CD8-positive, alpha-beta memory T cell (primary cell): ENCODE data around the gene BBS2. TPM values are rescaled to one million over a fixed set of nuclear protein-coding genes. Genes with fewer than 3 reads are reported as not detected.
A peak's percentile ranks its signal among the peaks of the same experiment; 100 is the strongest.

Experiments
- CTCF ChIA-PET: fragments of 350-600 bp; sonication (Branson Sonifier 250); formaldehyde crosslinking; loops from one replicate; lab custom pipeline; 2021; ENCODE audit warnings: antibody characterized with exemption; lab: Charles Lee
- POLR2A ChIA-PET: fragments of 350-600 bp; sonication (Branson Sonifier 250); formaldehyde crosslinking; loops from one replicate; lab custom pipeline; 2021; ENCODE audit warnings: antibody characterized with exemption; lab: Charles Lee
- DNase-seq, 5 donors: peaks; one replicate each; pipeline versions ENCODE4 v3.0.0 to v3.0.0-alpha.2; 2020 to 2022; ENCODE audit warnings: mixed read lengths in 1 of 5
- H3K27ac ChIP-seq: one replicate; pipeline ENCODE4 v1.7.0; 2013; ENCODE audit warnings: low read depth, mild to moderate bottlenecking, low read length, moderate library complexity
- H3K27me3 ChIP-seq: 2 replicates; pipeline ENCODE4 v1.7.0; 2013; ENCODE audit warnings: low read length, mild to moderate bottlenecking; ENCODE audit not compliant: insufficient read depth, poor library complexity, severe bottlenecking
- H3K36me3 ChIP-seq: 2 replicates; pipeline ENCODE4 v1.7.0; 2013; ENCODE audit warnings: mild to moderate bottlenecking, low read length, moderate library complexity; ENCODE audit not compliant: insufficient read depth
- H3K4me1 ChIP-seq: 2 replicates; pipeline ENCODE4 v1.7.0; 2013; ENCODE audit warnings: mild to moderate bottlenecking, low read length, moderate library complexity; ENCODE audit not compliant: insufficient read depth
- H3K4me3 ChIP-seq: 2 replicates; pipeline ENCODE4 v1.7.0; 2013; ENCODE audit warnings: mild to moderate bottlenecking, low read length
- H3K9me3 ChIP-seq: 2 replicates; pipeline ENCODE4 v1.7.0; 2013; ENCODE audit warnings: mild to moderate bottlenecking, low read length
- H3K27ac Mint-ChIP-seq, 8 donors: one replicate each; pipeline ENCODE4 v1.8.0; 2020 to 2021; ENCODE audit warnings: mixed read lengths in 8 of 8, mild to moderate bottlenecking in 6 of 8, inconsistent platforms in 3 of 8, moderate library complexity in 3 of 8
- H3K27me3 Mint-ChIP-seq, 2 donors: one replicate each; pipeline ENCODE4 v1.8.0; 2020 to 2021; ENCODE audit warnings: mixed read lengths in 2 of 2, mild to moderate bottlenecking in 1 of 2, moderate library complexity in 1 of 2
- H3K36me3 Mint-ChIP-seq, 3 donors: one replicate each; pipeline ENCODE4 v1.8.0; 2020 to 2021; ENCODE audit warnings: mixed read lengths in 3 of 3, inconsistent platforms in 1 of 3, mild to moderate bottlenecking in 1 of 3
- H3K4me1 Mint-ChIP-seq, 3 donors: one replicate each; pipeline ENCODE4 v1.8.0; 2020 to 2021; ENCODE audit warnings: mixed read lengths in 3 of 3, inconsistent platforms in 1 of 3, mild to moderate bottlenecking in 1 of 3
- H3K4me3 Mint-ChIP-seq, 7 donors: one replicate each; pipeline ENCODE4 v1.8.0; 2020 to 2021; ENCODE audit warnings: mixed read lengths in 7 of 7, mild to moderate bottlenecking in 6 of 7, moderate library complexity in 4 of 7, inconsistent platforms in 2 of 7
- H3K9me3 Mint-ChIP-seq, 5 donors: one replicate each; pipeline ENCODE4 v1.8.0; 2020 to 2022; ENCODE audit warnings: mixed read lengths in 5 of 5, mild to moderate bottlenecking in 3 of 5, moderate library complexity in 2 of 5, inconsistent platforms in 1 of 5
- polyA plus RNA-seq: library from polyadenylated mRNA; unstranded; fragments of 300-500 nt; fragmentation: Illumina TruSeq; gene quantifications from one replicate; pipeline ENCODE4 v1.2.3, GENCODE V29; 2021
- total RNA-seq, 2 experiments: library from RNA; stranded (reverse); gene quantifications; one replicate each; pipeline ENCODE4 v1.2.3, GENCODE V29; 2021

BBS2 gene
- total and polyA plus RNA-seq, 3 experiments from 2014 or later: 16.2 to 37.7 (median 19.1) TPM

GRCh38 chr16:56469748-56470147 lies 50.1 kb downstream of the BBS2 start:
- Mint-ChIP-seq H3K27ac (peak overlapping the region in 3 of 8 donors; percentile 20 to 79 (median 64)), H3K36me3 (peaks cover 12 to 87% (median 21%) of the 10 kb centered on the region in 3 donors), H3K27me3 (no peaks in the 10 kb centered on the region), H3K9me3 (no peaks in the 10 kb centered on the region), H3K4me3 (no peak overlapping the region), H3K4me1 (peaks cover 0 to 2% (median 0%) of the 10 kb centered on the region in 3 donors)
- H3K4me3 ChIP-seq: no peak overlapping the region
- CTCF ChIA-PET: no interaction called here
- H3K27me3 ChIP-seq: no peaks in the 10 kb centered on the region
- peaks cover 67% of the 10 kb centered on the region for H3K36me3 ChIP-seq
- H3K9me3 ChIP-seq: no peaks in the 10 kb centered on the region
- H3K4me1 ChIP-seq: no peaks in the 10 kb centered on the region
- no peak for DNase-seq
- POLR2A ChIA-PET: no interaction called here
- no peak overlapping the region for H3K27ac ChIP-seq

- no peak for DNase-seq
- no peak overlapping the region for H3K4me3 ChIP-seq
- H3K36me3 ChIP-seq: peaks cover 65% of the 10 kb centered on the region
- peaks cover 18 to 92% (median 28%) of the 10 kb centered on the region in 3 donors for H3K36me3 Mint-ChIP-seq
- no peaks in the 10 kb centered on the region for H3K4me1 ChIP-seq
- H3K4me3 Mint-ChIP-seq: no peak overlapping the region
- no peaks in the 10 kb centered on the region for H3K9me3 Mint-ChIP-seq
- H3K27me3 Mint-ChIP-seq: no peaks in the 10 kb centered on the region
- peaks cover 0 to 3% (median 2%) of the 10 kb centered on the region in 3 donors for H3K4me1 Mint-ChIP-seq
- H3K27me3 ChIP-seq: no peaks in the 10 kb centered on the region
- ChIA-PET POLR2A (no interaction called here), CTCF (no interaction called here)
- peak overlapping the region in 1 of 8 donors; percentile 74 for H3K27ac Mint-ChIP-seq
- H3K27ac ChIP-seq: no peak overlapping the region
- H3K9me3 ChIP-seq: no peaks in the 10 kb centered on the region
Observed at GRCh38 chr16:56468800-56469199, 51.0 kb downstream of the BBS2 start.

GRCh38 chr16:56466344-56466743 lies 53.5 kb downstream of the BBS2 start:
- no peaks in the 10 kb centered on the region for H3K9me3 Mint-ChIP-seq
- H3K4me3 Mint-ChIP-seq: no peak overlapping the region
- Histone ChIP-seq H3K27ac (no peak overlapping the region), H3K4me3 (no peak overlapping the region), H3K4me1 (no peaks in the 10 kb centered on the region), H3K36me3 (peaks cover 51% of the 10 kb centered on the region), H3K27me3 (no peaks in the 10 kb centered on the region), H3K9me3 (no peaks in the 10 kb centered on the region)
- peak overlapping the region in 1 of 8 donors; percentile 81 for H3K27ac Mint-ChIP-seq
- H3K4me1 Mint-ChIP-seq: peaks cover 0 to 3% (median 2%) of the 10 kb centered on the region in 3 donors
- peaks cover 19 to 87% (median 33%) of the 10 kb centered on the region in 3 donors for H3K36me3 Mint-ChIP-seq
- POLR2A ChIA-PET: no interaction called here
- no peak for DNase-seq
- CTCF ChIA-PET: interaction anchor here (0.8 kb wide), 1 partner anchor 208 kb away, joined by 3 read pairs; no protein-coding TSS in a partner anchor
- H3K27me3 Mint-ChIP-seq: no peaks in the 10 kb centered on the region

GRCh38 chr16:56463153-56463552 lies 56.7 kb downstream of the BBS2 start:
- peaks cover 6 to 83% (median 26%) of the 10 kb centered on the region in 3 donors for H3K36me3 Mint-ChIP-seq
- CTCF ChIA-PET: no interaction called here
- Histone ChIP-seq H3K9me3 (no peaks in the 10 kb centered on the region), H3K27me3 (no peaks in the 10 kb centered on the region), H3K27ac (peak overlapping the region; percentile 34), H3K4me1 (no peaks in the 10 kb centered on the region), H3K4me3 (no peak overlapping the region), H3K36me3 (peaks cover 30% of the 10 kb centered on the region)
- no peak overlapping the region for H3K4me3 Mint-ChIP-seq
- POLR2A ChIA-PET: interaction anchor here (0.7 kb wide), 1 partner anchor 333 kb away, joined by 13 read pairs; no protein-coding TSS in a partner anchor
- DNase-seq: no peak
- no peaks in the 10 kb centered on the region for H3K27me3 Mint-ChIP-seq
- no peak overlapping the region for H3K27ac Mint-ChIP-seq
- H3K9me3 Mint-ChIP-seq: no peaks in the 10 kb centered on the region
- peaks cover 2 to 3% (median 3%) of the 10 kb centered on the region in 3 donors for H3K4me1 Mint-ChIP-seq

- Histone ChIP-seq H3K27me3 (no peaks in the 10 kb centered on the region), H3K27ac (peak overlapping the region; percentile 38), H3K4me3 (no peak overlapping the region), H3K4me1 (no peaks in the 10 kb centered on the region), H3K36me3 (peaks cover 27% of the 10 kb centered on the region), H3K9me3 (no peaks in the 10 kb centered on the region)
- Mint-ChIP-seq H3K4me1 (peaks cover 3 to 7% (median 6%) of the 10 kb centered on the region in 3 donors), H3K27me3 (no peaks in the 10 kb centered on the region), H3K27ac (peak overlapping the region in 5 of 8 donors; percentile 11 to 79 (median 54)), H3K36me3 (peaks cover 7 to 81% (median 30%) of the 10 kb centered on the region in 3 donors), H3K9me3 (no peaks in the 10 kb centered on the region), H3K4me3 (no peak overlapping the region)
- POLR2A ChIA-PET: no interaction called here
- CTCF ChIA-PET: no interaction called here
- no peak for DNase-seq
Observed at GRCh38 chr16:56462064-56462796, 57.6 kb downstream of the BBS2 start.

- Histone ChIP-seq H3K36me3 (peaks cover 35% of the 10 kb centered on the region), H3K4me3 (no peak overlapping the region), H3K4me1 (no peaks in the 10 kb centered on the region), H3K27me3 (no peaks in the 10 kb centered on the region), H3K9me3 (no peaks in the 10 kb centered on the region), H3K27ac (no peak overlapping the region)
- ChIA-PET POLR2A (no interaction called here), CTCF (no interaction called here)
- Mint-ChIP-seq H3K4me1 (peaks cover 10 to 18% (median 17%) of the 10 kb centered on the region in 3 donors), H3K4me3 (no peak overlapping the region), H3K36me3 (peaks cover 13 to 82% (median 35%) of the 10 kb centered on the region in 3 donors), H3K27ac (no peak overlapping the region), H3K9me3 (no peaks in the 10 kb centered on the region), H3K27me3 (no peaks in the 10 kb centered on the region)
- DNase-seq: no peak
Observed at GRCh38 chr16:56460101-56460500, 59.7 kb downstream of the BBS2 start.

- peaks cover 37% of the 10 kb centered on the region for H3K36me3 ChIP-seq
- no peak overlapping the region for H3K27ac ChIP-seq
- peaks cover 17 to 24% (median 23%) of the 10 kb centered on the region in 3 donors for H3K4me1 Mint-ChIP-seq
- H3K4me1 ChIP-seq: peaks cover 4% of the 10 kb centered on the region
- no peak overlapping the region for H3K4me3 Mint-ChIP-seq
- CTCF ChIA-PET: no interaction called here
- no peak for DNase-seq
- H3K9me3 Mint-ChIP-seq: no peaks in the 10 kb centered on the region
- no peaks in the 10 kb centered on the region for H3K27me3 Mint-ChIP-seq
- peaks cover 10 to 84% (median 33%) of the 10 kb centered on the region in 3 donors for H3K36me3 Mint-ChIP-seq
- POLR2A ChIA-PET: no interaction called here
- H3K27me3 ChIP-seq: no peaks in the 10 kb centered on the region
- H3K27ac Mint-ChIP-seq: peak overlapping the region in 1 of 8 donors; percentile 54
- H3K4me3 ChIP-seq: no peak overlapping the region
- H3K9me3 ChIP-seq: no peaks in the 10 kb centered on the region
Observed at GRCh38 chr16:56457927-56458470, 61.8 kb downstream of the BBS2 start.
